K562 (cell line): ENCODE data around the gene ASB2.

Experiments used
- CBFA2T2 ChIP-seq: fragments of 450-650 bp; conservative IDR thresholded peaks from 2 replicates; pipeline ENCODE4 v1.6.1; 2017; ENCODE audit warnings: mild to moderate bottlenecking
- EGR1 ChIP-seq: fragments of 450-650 bp; conservative IDR thresholded peaks from 2 replicates; pipeline ENCODE4 v1.6.1; 2017; ENCODE audit warnings: mild to moderate bottlenecking
- ESRRA ChIP-seq: fragments of 450-650 bp; IDR thresholded peaks from 2 replicates; pipeline ENCODE4 v1.6.1; 2014; ENCODE audit warnings: low read depth, mild to moderate bottlenecking, moderate library complexity, borderline replicate concordance
- HMGXB4 ChIP-seq: sonication (generic); formaldehyde crosslinking; IDR thresholded peaks from 2 replicates; pipeline ENCODE4 v1.8.1; 2023; ENCODE audit warnings: mild to moderate bottlenecking, missing genetic modification reagents
- MYNN ChIP-seq, 2 experiments: sonication (generic); formaldehyde crosslinking in 1 of 2; IDR thresholded peaks; 2 replicates each; pipeline versions ENCODE4 v1.5.0 to v1.6.1; 2016 to 2020; ENCODE audit warnings: antibody characterized with exemption in 1 of 2, missing genetic modification reagents in 1 of 2
- NFATC3 ChIP-seq: fragments of 450-650 bp; IDR thresholded peaks from 2 replicates; pipeline ENCODE4 v1.6.1; 2017; ENCODE audit warnings: mild to moderate bottlenecking
- POLR2A ChIP-seq: fragments of 450-650 bp; conservative IDR thresholded peaks from 2 replicates; pipeline ENCODE4 v1.6.1; 2016
- SMARCA5 ChIP-seq: fragments of 450-650 bp; IDR thresholded peaks from 2 replicates; pipeline ENCODE4 v1.6.1; 2016
- SNRNP70 ChIP-seq: fragments of 200-400 bp; formaldehyde crosslinking; optimal IDR thresholded peaks from 2 replicates; pipeline ENCODE3; 2017; ENCODE audit warnings: low read depth, low read length
- TAF9B ChIP-seq: fragments of 450-650 bp; IDR thresholded peaks from 2 replicates; pipeline ENCODE4 v1.6.1; 2018; ENCODE audit warnings: mild to moderate bottlenecking; ENCODE audit not compliant: partially characterized antibody
- ZBTB11 ChIP-seq, 3 experiments: fragments of 200-800 bp in 1 of 3; fragments of 250-450 bp in 1 of 3; fragments of 450-650 bp in 1 of 3; sonication (Bioruptor Pico) in 1 of 3; sonication (Bioruptor generic) in 1 of 3; formaldehyde crosslinking in 1 of 3; IDR thresholded peaks; 2 replicates each; pipeline versions ENCODE4 v1.6.1 to v1.8.0; 2016 to 2022; ENCODE audit warnings: mild to moderate bottlenecking in 2 of 3, missing genetic modification characterization in 2 of 3, missing compliant biosample characterization in 1 of 3, moderate library complexity in 1 of 3

DNA sequence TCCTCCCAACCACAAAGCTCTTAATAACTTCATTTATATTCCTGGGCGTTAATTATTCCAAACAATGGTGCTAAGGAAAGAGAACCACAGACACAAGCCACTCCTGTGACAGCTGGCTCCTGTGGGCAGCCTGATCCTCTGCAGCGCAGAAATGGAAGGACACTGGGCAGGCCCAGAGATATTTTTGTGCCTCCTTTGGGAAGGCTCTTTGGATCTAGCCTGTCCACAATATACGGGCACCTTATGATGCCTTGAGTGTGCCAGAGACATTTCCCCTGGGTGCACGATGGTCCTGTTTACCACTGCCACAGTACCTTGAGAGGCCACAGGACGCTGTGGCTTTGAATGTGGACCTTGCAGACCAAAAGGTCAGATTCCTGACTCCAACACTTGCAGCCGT lies 2.1 kb downstream of the ASB2 start:
- TF ChIP-seq EGR1 (no peak), TAF9B (no peak), MYNN (IDR thresholded peaks at IDR 0.05) (no peak), MYNN (CRISPR knock-in tag; IDR thresholded peaks at IDR 0.05) (no peak), SNRNP70 (no peak), NFATC3 (no peak), SMARCA5 (no peak), ZBTB11 (CRISPR knock-in tag; IDR thresholded peaks at IDR 0.05) (no peak), HMGXB4 (CRISPR knock-in tag) (no peak), POLR2A (no peak), ESRRA (no peak), CBFA2T2 (no peak)
